Muscle layer of duodenum (tissue), 2 donors: ENCODE measurements around the gene EFNA5.

Experiments used
- H3K27ac ChIP-seq: one replicate; pipeline ENCODE4 v1.7.0; 2013; ENCODE audit warnings: mild to moderate bottlenecking, low read length
- H3K27me3 ChIP-seq: one replicate; pipeline ENCODE4 v1.7.0; 2013; ENCODE audit warnings: low read depth, mild to moderate bottlenecking, control low read depth, low read length
- H3K36me3 ChIP-seq, 2 donors: one replicate each; pipeline ENCODE4 v1.7.0; 2013; ENCODE audit warnings: low read length in 2 of 2, control low read depth in 1 of 2, mild to moderate bottlenecking in 1 of 2; ENCODE audit not compliant: insufficient read depth in 2 of 2, control insufficient read depth in 1 of 2
- H3K4me1 ChIP-seq, 2 donors: one replicate each; pipeline ENCODE4 v1.7.0; 2013; ENCODE audit warnings: low read length in 2 of 2, mild to moderate bottlenecking in 2 of 2, control low read depth in 1 of 2, moderate library complexity in 1 of 2; ENCODE audit not compliant: insufficient read depth in 2 of 2, control insufficient read depth in 1 of 2
- H3K4me3 ChIP-seq, 2 donors: one replicate each; pipeline ENCODE4 v1.7.0; 2013; ENCODE audit warnings: low read length in 2 of 2, low read depth in 1 of 2, mild to moderate bottlenecking in 1 of 2
- H3K9me3 ChIP-seq, 2 donors: one replicate each; pipeline ENCODE4 v1.7.0; 2013; ENCODE audit warnings: low read length in 2 of 2, control low read depth in 1 of 2, mild to moderate bottlenecking in 1 of 2; ENCODE audit not compliant: control insufficient read depth in 1 of 2
- donor health status: healthy.

Gene EFNA5

DNA sequence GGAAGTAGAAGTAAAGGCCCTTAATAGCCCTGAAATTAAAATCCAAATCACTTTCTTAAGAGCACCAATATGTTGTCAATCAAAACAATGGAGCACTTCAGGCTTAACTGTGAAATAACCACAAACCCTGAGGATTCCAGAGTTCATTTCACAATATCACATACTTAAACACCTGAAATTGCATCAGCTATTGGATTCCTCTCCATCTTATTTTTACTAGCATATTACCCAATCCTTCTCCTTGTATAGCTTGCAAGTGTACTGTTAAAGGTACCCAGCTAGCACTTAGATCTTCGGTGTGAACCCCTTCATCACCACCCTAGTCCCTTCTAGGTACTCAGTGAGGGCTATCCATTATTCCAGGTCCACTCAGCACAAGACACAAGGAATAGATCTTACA is 287.3 kb downstream of the EFNA5 start:
- H3K4me3 ChIP-seq = no peak overlapping the region
- no peaks in the 10 kb centered on the region for H3K9me3 ChIP-seq
- peaks cover 7 to 10% of the 10 kb centered on the region in 2 donors for H3K4me1 ChIP-seq
- H3K27me3 ChIP-seq = no peaks in the 10 kb centered on the region
- H3K27ac ChIP-seq = no peak overlapping the region
- no peaks in the 10 kb centered on the region for H3K36me3 ChIP-seq

DNA sequence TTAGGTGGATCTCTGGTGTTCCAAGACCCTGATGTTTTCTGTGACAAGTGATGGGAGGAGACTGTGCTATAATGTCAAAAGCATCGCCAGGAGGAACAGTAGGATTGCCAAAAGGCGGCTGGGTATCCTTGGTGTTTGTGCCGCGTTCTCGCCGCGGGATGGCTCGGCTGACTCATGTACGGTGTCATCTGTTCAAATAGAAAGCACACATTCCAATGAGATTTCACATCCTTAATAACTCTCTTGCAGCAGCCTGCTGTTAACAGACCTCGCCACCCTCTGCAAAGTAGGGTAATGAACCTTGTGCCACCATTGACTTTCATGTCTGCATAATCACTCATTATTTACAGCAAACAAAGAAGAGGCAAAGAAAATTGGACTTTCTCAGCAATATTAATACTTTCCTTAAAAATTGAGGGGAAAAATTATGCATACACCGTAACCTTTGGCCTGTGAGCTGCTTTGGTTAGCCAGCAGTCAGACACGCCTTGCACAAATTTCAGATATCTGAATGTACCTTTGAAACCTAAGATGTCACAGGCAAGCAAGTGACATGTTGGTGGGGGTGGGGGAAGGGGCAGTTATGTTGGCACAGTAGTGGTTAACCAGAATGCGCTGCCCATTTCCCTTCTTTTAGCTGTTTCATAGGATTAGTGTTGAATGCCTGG is 289.4 kb downstream of the EFNA5 start:
- no peaks in the 10 kb centered on the region for H3K36me3 ChIP-seq
- no peak overlapping the region for H3K4me3 ChIP-seq
- H3K4me1 ChIP-seq = no peaks in the 10 kb centered on the region
- H3K27me3 ChIP-seq = no peaks in the 10 kb centered on the region
- H3K9me3 ChIP-seq = no peaks in the 10 kb centered on the region
- H3K27ac ChIP-seq = no peak overlapping the region

GRCh38 chr5:107380654-107381053 is 290.1 kb downstream of the EFNA5 start:
- no peaks in the 10 kb centered on the region for H3K27me3 ChIP-seq
- H3K36me3 ChIP-seq = no peaks in the 10 kb centered on the region
- H3K27ac ChIP-seq = no peak overlapping the region
- H3K4me1 ChIP-seq = no peaks in the 10 kb centered on the region
- H3K4me3 ChIP-seq = no peak overlapping the region
- H3K9me3 ChIP-seq = no peaks in the 10 kb centered on the region

DNA sequence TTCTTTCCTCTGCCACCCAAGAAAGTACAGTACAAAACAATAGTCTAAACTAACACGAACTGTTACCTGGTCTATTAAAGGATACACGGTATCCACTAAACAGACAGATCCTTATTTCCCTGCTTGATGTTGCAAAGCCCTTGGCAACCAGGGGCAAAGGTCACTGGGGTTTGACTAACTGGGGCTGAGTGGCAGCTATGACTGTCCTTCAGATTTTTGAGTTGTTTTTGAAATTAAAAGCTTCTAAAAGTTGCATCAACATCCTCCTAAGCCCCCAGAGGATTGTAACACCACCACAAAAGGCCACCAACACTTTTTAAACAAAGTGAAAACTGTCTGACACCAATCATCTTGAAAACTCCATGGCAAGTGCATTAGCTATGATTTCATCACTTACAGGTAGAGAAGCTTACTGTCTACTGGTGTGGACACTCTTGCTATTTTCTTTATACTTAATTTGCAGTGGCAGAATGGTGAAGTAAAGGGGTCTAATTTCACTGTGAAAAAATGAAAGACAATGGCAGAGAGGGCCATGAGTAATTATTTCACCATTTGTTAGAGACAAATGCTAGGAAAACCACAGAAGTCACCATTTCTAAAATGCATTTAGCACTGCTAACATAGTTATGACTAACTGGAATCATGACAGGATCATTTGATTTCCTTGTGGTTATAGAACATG is 292.4 kb downstream of the EFNA5 start:
- H3K4me1 ChIP-seq = no peaks in the 10 kb centered on the region
- no peaks in the 10 kb centered on the region for H3K27me3 ChIP-seq
- no peak overlapping the region for H3K27ac ChIP-seq
- no peak overlapping the region for H3K4me3 ChIP-seq
- H3K36me3 ChIP-seq = no peaks in the 10 kb centered on the region
- no peaks in the 10 kb centered on the region for H3K9me3 ChIP-seq

GRCh38 chr5:107377277-107377609 is 293.5 kb downstream of the EFNA5 start:
- Histone ChIP-seq H3K27ac (no peak overlapping the region), H3K36me3 (no peaks in the 10 kb centered on the region), H3K4me3 (no peak overlapping the region), H3K4me1 (no peaks in the 10 kb centered on the region), H3K27me3 (no peaks in the 10 kb centered on the region), H3K9me3 (no peaks in the 10 kb centered on the region)

- no peaks in the 10 kb centered on the region for H3K9me3 ChIP-seq
- H3K4me1 ChIP-seq = no peaks in the 10 kb centered on the region
- H3K27me3 ChIP-seq = no peaks in the 10 kb centered on the region
- H3K4me3 ChIP-seq = no peak overlapping the region
- H3K36me3 ChIP-seq = no peaks in the 10 kb centered on the region
- no peak overlapping the region for H3K27ac ChIP-seq
These were observed 294.0 kb downstream of the EFNA5 start for GRCh38 chr5:107376546-107377276.

DNA sequence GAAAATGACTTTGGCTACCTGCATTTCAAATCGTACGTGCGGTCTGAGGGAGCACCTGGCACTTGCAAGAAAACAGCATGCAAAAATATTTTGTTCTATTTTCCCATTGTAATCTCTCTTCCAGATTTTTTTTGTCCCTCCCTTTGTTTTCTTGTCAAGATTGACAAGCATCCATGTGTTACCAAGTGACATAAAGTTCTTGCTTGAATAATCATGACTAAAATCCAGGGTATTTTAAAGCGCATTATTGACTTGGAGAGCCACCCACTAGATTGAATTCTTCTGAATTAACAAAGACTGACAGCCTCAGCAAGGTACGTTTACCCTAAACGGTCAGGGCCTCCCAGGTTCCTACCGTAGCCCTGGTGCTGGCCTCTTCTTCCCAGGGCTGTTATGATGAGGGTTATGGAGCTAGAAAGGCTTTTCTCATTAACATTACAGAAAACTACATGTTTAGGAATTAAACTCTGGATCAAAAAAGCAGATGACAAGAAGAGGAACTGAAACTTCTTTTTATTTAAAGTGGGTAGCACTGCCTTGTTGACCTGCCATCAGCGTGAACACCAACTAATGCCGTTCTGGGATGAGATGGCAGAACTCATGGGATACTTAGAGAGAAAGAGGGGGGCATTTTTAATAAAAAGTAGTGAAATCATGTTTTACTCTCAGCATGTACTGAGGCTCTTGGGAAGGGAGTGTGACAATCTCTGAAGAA is 297.0 kb downstream of the EFNA5 start:
- Histone ChIP-seq H3K4me1 (no peaks in the 10 kb centered on the region), H3K36me3 (no peaks in the 10 kb centered on the region), H3K4me3 (no peak overlapping the region), H3K27ac (no peak overlapping the region), H3K9me3 (no peaks in the 10 kb centered on the region), H3K27me3 (no peaks in the 10 kb centered on the region)

GRCh38 chr5:107372723-107373450 is 297.9 kb downstream of the EFNA5 start:
- Histone ChIP-seq H3K27ac (no peak overlapping the region), H3K36me3 (no peaks in the 10 kb centered on the region), H3K4me1 (no peaks in the 10 kb centered on the region), H3K4me3 (no peak overlapping the region), H3K27me3 (no peaks in the 10 kb centered on the region), H3K9me3 (no peaks in the 10 kb centered on the region)

GRCh38 chr5:107370396-107370968 is 300.3 kb downstream of the EFNA5 start:
- no peak overlapping the region for H3K27ac ChIP-seq
- no peaks in the 10 kb centered on the region for H3K36me3 ChIP-seq
- no peaks in the 10 kb centered on the region for H3K9me3 ChIP-seq
- H3K4me3 ChIP-seq = no peak overlapping the region
- no peaks in the 10 kb centered on the region for H3K27me3 ChIP-seq
- no peaks in the 10 kb centered on the region for H3K4me1 ChIP-seq

- Histone ChIP-seq H3K36me3 (no peaks in the 10 kb centered on the region), H3K27me3 (no peaks in the 10 kb centered on the region), H3K4me1 (no peaks in the 10 kb centered on the region), H3K9me3 (no peaks in the 10 kb centered on the region), H3K27ac (no peak overlapping the region), H3K4me3 (no peak overlapping the region)
These were observed 301.1 kb downstream of the EFNA5 start for GRCh38 chr5:107369622-107370021.
